ENCODE data around the gene ITIH2.
"Not testable (repeated sequence)": the region's sequence is repeated elsewhere in the genome, so short reads cannot be mapped to it uniquely, and the experiment has no call there.

The ITIH2 gene

GRCh38 chr10:7748637-7749036 is 45.5 kb downstream of the ITIH2 start:
- DNase-seq, result not testable (repeated sequence)

- DNase-seq, result no peak
Observed at GRCh38 chr10:7750222-7750621, 47.1 kb downstream of the ITIH2 start.

- no peak for DNase-seq
Observed at GRCh38 chr10:7752251-7752650, 49.1 kb downstream of the ITIH2 start.

- DNase-seq, result no peak
Observed at GRCh38 chr10:7755103-7755502, 52.0 kb downstream of the ITIH2 start.

GRCh38 chr10:7756360-7756992 is 53.4 kb downstream of the ITIH2 start:
- DNase-seq, result no peak

- no peak for DNase-seq
Observed at GRCh38 chr10:7763929-7764328, 60.8 kb downstream of the ITIH2 start.

- DNase-seq, result no peak
Observed at GRCh38 chr10:7766241-7766640, 63.1 kb downstream of the ITIH2 start.

- DNase-seq, result no peak
Observed at GRCh38 chr10:7767209-7767608, 64.1 kb downstream of the ITIH2 start.

GRCh38 chr10:7768417-7768816 is 65.3 kb downstream of the ITIH2 start:
- no peak for DNase-seq

GRCh38 chr10:7773845-7774801 is 71.0 kb downstream of the ITIH2 start:
- no peak for DNase-seq

GRCh38 chr10:7776777-7777176 is 73.7 kb downstream of the ITIH2 start:
- no peak for DNase-seq

GRCh38 chr10:7782194-7782593 is 79.1 kb downstream of the ITIH2 start:
- not testable (repeated sequence) for DNase-seq

GRCh38 chr10:7786430-7786829 is 83.3 kb downstream of the ITIH2 start:
- no peak for DNase-seq

- no peak for DNase-seq
Observed at GRCh38 chr10:7787150-7787856, 84.2 kb downstream of the ITIH2 start.

- peak; percentile 95 for DNase-seq
Observed at GRCh38 chr10:7787857-7788638, 84.9 kb downstream of the ITIH2 start, which contains the start of the genes ATP5F1C and KIN. Gene ATP5F1C, plus strand, starts transcription at chr10:7788177. Its CDS starts 31 bp downstream, at chr10:7788208. Gene KIN, minus strand, starts transcription at chr10:7787993. Its CDS starts 60 bp downstream, at chr10:7787933.

- DNase-seq, result no peak
Observed at GRCh38 chr10:7788639-7789286, 85.6 kb downstream of the ITIH2 start.

GRCh38 chr10:7789390-7789789 is 86.3 kb downstream of the ITIH2 start:
- DNase-seq, result no peak

GRCh38 chr10:7792541-7792940 is 89.4 kb downstream of the ITIH2 start:
- DNase-seq, result no peak

- DNase-seq, result no peak
Observed at GRCh38 chr10:7794251-7795026, 91.3 kb downstream of the ITIH2 start.

GRCh38 chr10:7795605-7796004 is 92.5 kb downstream of the ITIH2 start:
- DNase-seq, result no peak

GRCh38 chr10:7797582-7797981 is 94.5 kb downstream of the ITIH2 start:
- no peak for DNase-seq

Measured in effector CD4-positive, alpha-beta T cell (primary cell).